Neural crest cell (in vitro differentiated cells): ENCODE results near the gene TMEM33. TPM values are rescaled to one million over a fixed set of nuclear protein-coding genes. Genes with fewer than 3 reads are reported as not detected.

Experiments used
- DNase-seq: peaks from one replicate; pipeline ENCODE4 v3.0.0; 2021; ENCODE audit warnings: low read depth, mixed read lengths, low spot score
- H3K27ac Mint-ChIP-seq: one replicate; pipeline ENCODE4 v1.8.0; 2021; ENCODE audit warnings: mild to moderate bottlenecking, mixed read lengths; ENCODE audit not compliant: unreplicated experiment
- H3K27me3 Mint-ChIP-seq: 2 replicates; pipeline ENCODE4 v1.8.0; 2021; ENCODE audit warnings: low read depth, mild to moderate bottlenecking, mixed read lengths
- H3K36me3 Mint-ChIP-seq: 2 replicates; pipeline ENCODE4 v1.8.0; 2021; ENCODE audit warnings: low read depth, mild to moderate bottlenecking, mixed read lengths
- H3K4me1 Mint-ChIP-seq: 2 replicates; pipeline ENCODE4 v1.8.0; 2021; ENCODE audit warnings: mixed read lengths
- H3K4me3 Mint-ChIP-seq: one replicate; pipeline ENCODE4 v1.8.0; 2021; ENCODE audit warnings: mild to moderate bottlenecking, mixed read lengths
- H3K9me3 Mint-ChIP-seq: 2 replicates; pipeline ENCODE4 v1.8.0; 2021; ENCODE audit warnings: mixed read lengths
- total RNA-seq: library from RNA; stranded (reverse); gene quantifications from 2 replicates; pipeline ENCODE4 v1.2.1, GENCODE V29; 2021
- TF ChIP-seq, protein P1 (sequence below): fragments of 200-600 bp; sonication (generic); conservative IDR thresholded peaks from 2 replicates; pipeline ENCODE4 v1.5.0; 2021; ENCODE audit warnings: antibody characterized with exemption, mild to moderate bottlenecking

TMEM33 gene
- total RNA-seq, 1 donor from 2014 or later, result 73.9 TPM

DNA sequence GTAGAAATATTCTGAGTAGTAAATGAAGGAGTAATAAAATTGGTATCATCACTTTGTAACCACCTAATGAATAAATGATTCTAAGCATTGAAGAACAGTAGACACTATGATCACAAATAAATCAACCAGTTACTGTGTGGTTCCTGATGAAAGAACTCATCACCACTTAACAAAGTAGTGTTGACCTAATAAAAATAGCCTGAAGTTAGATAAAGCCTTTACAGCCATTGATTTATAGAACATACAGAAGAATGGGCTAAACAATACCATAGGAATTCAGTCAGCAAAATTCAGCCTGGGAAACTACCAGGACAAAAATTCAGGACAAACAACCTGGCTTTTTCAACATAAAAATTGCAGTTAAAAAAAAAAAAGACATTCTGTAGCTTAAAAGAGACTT is 64.1 kb downstream of the TMEM33 start:
- no peaks in the 10 kb centered on the region for H3K4me1 Mint-ChIP-seq
- no peaks in the 10 kb centered on the region for H3K27me3 Mint-ChIP-seq
- H3K9me3 Mint-ChIP-seq, result no peaks in the 10 kb centered on the region
- H3K36me3 Mint-ChIP-seq, result no peaks in the 10 kb centered on the region
- TF ChIP-seq, protein P1, sequence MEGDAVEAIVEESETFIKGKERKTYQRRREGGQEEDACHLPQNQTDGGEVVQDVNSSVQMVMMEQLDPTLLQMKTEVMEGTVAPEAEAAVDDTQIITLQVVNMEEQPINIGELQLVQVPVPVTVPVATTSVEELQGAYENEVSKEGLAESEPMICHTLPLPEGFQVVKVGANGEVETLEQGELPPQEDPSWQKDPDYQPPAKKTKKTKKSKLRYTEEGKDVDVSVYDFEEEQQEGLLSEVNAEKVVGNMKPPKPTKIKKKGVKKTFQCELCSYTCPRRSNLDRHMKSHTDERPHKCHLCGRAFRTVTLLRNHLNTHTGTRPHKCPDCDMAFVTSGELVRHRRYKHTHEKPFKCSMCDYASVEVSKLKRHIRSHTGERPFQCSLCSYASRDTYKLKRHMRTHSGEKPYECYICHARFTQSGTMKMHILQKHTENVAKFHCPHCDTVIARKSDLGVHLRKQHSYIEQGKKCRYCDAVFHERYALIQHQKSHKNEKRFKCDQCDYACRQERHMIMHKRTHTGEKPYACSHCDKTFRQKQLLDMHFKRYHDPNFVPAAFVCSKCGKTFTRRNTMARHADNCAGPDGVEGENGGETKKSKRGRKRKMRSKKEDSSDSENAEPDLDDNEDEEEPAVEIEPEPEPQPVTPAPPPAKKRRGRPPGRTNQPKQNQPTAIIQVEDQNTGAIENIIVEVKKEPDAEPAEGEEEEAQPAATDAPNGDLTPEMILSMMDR, result no peak
- no peak overlapping the region for H3K27ac Mint-ChIP-seq
- DNase-seq, result no peak
- no peak overlapping the region for H3K4me3 Mint-ChIP-seq

DNA sequence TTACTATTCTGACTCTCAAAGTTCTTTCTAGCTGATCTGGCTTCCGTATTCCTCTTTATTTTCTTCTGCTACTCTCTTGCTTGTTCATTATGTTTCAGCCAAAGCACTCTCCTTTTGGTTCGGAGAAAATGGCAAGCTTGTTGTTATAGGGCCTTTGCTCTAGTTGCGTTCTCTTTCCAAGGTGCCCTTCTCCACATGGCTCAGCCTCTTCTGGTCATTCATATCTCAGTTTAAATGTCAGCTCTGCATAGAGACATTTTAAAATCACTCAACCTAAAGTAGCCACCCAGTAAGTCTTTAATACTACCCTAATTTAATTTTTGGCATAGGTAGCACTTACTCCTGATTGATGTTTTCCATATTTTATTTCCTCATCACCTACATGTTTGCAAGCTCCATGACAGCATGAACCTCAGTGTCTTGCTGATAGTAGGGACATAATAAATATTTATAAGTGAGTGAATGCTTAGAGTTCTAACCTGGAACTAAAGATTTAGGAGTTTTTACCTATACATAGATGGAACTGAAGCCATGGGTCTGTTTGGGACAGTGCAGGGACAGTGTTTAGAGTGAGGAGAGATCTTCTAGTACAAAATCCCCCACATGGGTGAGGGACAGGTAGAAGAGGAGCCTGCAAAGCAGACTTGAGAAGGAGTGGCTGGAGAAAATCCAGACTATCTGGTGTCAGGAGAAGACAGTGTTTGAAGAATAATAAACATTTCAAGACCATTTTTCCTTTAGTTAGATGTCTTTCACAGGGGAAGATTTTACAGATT is 73.0 kb downstream of the TMEM33 start:
- Mint-ChIP-seq H3K36me3 (peaks cover 5% of the 10 kb centered on the region), H3K27me3 (no peaks in the 10 kb centered on the region), H3K27ac (no peak overlapping the region), H3K4me1 (peaks cover 3% of the 10 kb centered on the region), H3K9me3 (no peaks in the 10 kb centered on the region), H3K4me3 (no peak overlapping the region)
- TF ChIP-seq, protein P1, result no peak
- DNase-seq, result no peak

Other genes starting within 250 kb of the TMEM33 start
- 28.4 and 28.5 TPM in 2 replicates for gene PHOX2B, start 186.7 kb upstream of the TMEM33 start, total RNA-seq
- gene DCAF4L1, start 46.3 kb downstream of the TMEM33 start, total RNA-seq, result 0.20 and 0.26 TPM in 2 replicates
- gene SLC30A9, start 55.1 kb downstream of the TMEM33 start, total RNA-seq, result 68.0 and 71.5 TPM in 2 replicates
- gene BEND4, start 217.2 kb downstream of the TMEM33 start, total RNA-seq, result 0.40 and 1.0 TPM in 2 replicates